ENCODE results near the gene OR52A5.

The OR52A5 gene

GRCh38 chr11:5115339-5115738 is 22.8 kb downstream of the OR52A5 start:
- DNase-seq (ENCODE audit: low spot score), result no peak

DNA sequence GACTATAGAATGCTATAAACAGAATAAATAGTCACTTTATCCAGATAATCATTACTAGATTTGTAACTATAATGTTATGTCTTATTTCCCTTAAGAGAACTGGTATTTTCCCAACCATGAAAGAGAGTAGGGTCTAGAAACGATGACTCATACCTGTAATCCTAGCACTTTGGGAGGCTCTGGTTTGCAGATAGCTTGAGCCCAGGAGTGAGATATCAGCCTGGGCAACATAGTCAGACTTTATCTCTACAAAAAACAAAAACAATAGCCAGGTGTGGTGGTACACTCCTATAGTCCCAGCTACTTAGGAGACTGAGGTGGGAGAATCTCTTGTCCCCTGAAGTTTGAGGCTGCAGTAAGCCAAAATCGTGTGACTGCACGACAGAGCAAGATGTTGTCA is 30.9 kb downstream of the OR52A5 start:
- DNase-seq (ENCODE audit: low spot score), result no peak

GRCh38 chr11:5103066-5103465 is 35.1 kb downstream of the OR52A5 start:
- no peak for DNase-seq (ENCODE audit: low spot score)

DNA sequence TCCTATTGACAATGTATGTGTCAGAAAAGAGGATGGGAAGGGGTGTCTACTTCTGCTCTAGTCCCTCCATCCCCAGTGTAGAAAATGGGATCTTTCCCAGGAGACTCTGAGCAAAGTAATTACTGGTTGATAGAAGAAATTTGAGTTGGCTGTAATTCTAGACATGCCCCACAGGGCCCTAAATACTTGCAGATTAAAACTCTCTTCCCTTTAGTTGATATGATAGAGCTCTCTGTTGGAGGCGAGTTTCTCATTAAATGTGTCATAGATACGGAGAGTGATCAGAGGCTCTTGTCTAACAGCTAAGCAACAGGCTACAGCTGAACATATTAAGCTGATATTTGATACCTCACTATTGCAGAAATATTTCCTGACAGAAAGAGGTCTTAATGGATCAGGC is 35.9 kb downstream of the OR52A5 start:
- no peak for DNase-seq (ENCODE audit: low spot score)

DNA sequence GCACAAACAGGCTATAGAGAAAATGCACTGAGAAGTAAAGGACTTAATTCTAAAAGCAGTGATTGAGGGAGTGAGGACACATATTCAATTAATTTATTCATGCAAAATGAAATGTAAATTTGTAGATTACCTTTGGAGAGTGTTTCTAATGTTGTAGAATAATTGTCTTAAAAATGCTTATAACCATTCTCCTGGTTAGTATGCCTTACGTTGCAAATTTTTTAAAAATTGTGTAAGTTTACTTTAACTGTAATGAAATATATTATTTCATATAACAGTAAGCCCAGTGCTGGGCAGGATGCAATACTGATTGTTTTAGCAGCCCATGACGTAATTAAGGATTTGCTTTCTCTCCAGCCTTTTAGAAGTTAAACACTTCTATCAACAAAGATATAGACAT is 42.1 kb downstream of the OR52A5 start:
- no peak for DNase-seq (ENCODE audit: low spot score)

DNA sequence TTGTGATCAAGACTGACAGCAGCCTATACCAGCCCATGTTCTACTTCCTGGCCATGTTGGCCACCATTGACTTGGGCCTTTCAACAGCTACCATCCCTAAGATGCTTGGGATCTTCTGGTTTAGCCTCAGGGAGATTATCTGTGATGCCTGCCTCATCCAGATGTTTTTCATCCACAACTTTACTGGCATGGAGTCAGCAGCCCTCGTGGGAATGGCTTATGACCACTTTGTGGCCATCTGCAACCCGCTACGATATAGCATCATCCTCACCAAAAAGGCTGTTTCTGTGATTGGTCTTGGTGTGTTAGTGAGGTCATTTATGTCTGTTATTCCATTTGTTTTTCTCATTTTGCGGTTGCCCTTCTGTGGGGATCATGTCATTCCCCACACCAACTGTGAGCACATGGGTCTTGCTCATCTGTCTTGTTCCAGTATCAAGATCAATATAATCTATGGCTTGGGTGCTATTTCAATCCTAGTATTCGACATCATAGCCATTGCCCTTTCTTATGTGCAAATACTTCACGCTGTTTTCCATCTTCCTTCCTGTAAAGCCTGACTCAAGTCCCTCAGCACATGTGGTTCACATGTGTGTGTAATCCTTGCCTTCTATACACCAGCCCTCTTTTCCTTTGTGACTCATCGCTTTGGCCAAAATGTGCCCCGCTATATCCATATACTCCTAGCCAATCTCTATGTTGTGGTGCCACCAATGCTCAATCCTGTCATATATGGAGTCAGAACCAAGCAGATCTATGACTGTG is 45.2 kb downstream of the OR52A5 start:
- no peak for DNase-seq (ENCODE audit: low spot score)

DNA sequence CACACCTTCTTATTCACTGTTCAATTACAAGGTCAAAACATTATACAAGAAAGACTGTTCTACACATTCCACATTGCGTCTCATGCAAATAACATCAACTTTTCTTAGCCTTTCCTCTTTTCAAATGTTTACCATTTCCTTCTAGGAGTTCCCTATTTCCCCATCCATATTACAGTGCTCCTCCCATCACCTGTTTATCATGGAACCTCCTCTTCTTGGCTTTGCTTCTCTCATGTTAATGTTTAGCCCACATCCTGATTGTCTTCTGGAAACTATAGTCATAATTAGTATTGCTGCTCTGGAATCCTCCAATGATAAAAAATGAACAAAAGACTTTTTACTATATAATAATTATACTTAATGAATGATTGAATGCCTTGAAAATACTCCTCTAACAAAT is 47.5 kb downstream of the OR52A5 start:
- no peak for DNase-seq (ENCODE audit: low spot score)

DNA sequence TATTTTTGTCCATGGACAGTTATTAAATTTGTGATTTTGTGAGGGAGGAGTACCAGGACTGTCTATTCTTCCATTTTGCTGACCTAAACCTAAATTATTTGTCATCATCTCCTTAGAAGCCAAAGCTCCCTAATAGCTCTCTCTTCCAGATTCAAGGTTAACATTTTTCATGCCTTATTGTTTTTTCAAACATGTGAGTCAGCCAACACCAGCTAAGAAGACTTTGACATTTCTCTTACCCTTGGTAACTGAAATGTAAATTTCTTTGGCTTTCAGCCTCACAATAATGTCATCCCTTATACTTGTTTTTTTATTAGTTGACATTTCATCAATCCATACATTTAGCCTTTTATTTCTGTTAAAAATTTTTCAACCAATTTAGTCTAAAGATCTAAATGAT is 49.6 kb downstream of the OR52A5 start:
- no peak for DNase-seq (ENCODE audit: low spot score)

GRCh38 chr11:5083602-5084001 is 54.6 kb downstream of the OR52A5 start:
- DNase-seq (ENCODE audit: low spot score), result no peak

GRCh38 chr11:5081405-5081804 is 56.8 kb downstream of the OR52A5 start:
- no peak for DNase-seq (ENCODE audit: low spot score)

Data from left forelimb (tissue), 1 donor.